K562 (cell line): ENCODE data around the gene ANTKMT. TPM values are rescaled to one million over a fixed set of nuclear protein-coding genes. Genes with fewer than 3 reads are reported as not detected.

ENCODE experiments used
- ARHGAP35 ChIP-seq: fragments of 450-650 bp; IDR thresholded peaks from 2 replicates; pipeline ENCODE4 v1.6.1; 2018; ENCODE audit not compliant: partially characterized antibody
- CBX8 ChIP-seq: fragments of 200-600 bp; sonication (generic); IDR thresholded peaks from 2 replicates; pipeline ENCODE4 v1.6.1; 2012; ENCODE audit warnings: borderline replicate concordance, mixed run types, low read depth, mild to moderate bottlenecking, moderate library complexity, mixed read lengths, low read length, control low read depth, inconsistent platforms; ENCODE audit not compliant: poor library complexity, severe bottlenecking; ENCODE audit errors: extremely low read depth
- ELF4 ChIP-seq: fragments of 450-650 bp; formaldehyde crosslinking; IDR thresholded peaks from 2 replicates; pipeline ENCODE4 v1.4.0; 2022; ENCODE audit warnings: missing genetic modification characterization
- FOSL1 ChIP-seq: fragments of 200-800 bp; sonication (Bioruptor generic); conservative IDR thresholded peaks from 2 replicates; pipeline ENCODE4 v1.6.1; 2016; ENCODE audit warnings: missing genetic modification characterization, missing compliant biosample characterization
- GATAD2B ChIP-seq: fragments of 450-650 bp; IDR thresholded peaks from 2 replicates; pipeline ENCODE4 v1.6.1; 2017; ENCODE audit warnings: mild to moderate bottlenecking, borderline replicate concordance
- MGA ChIP-seq: fragments of 450-650 bp; IDR thresholded peaks from 2 replicates; pipeline ENCODE4 v1.6.1; 2016; ENCODE audit warnings: mild to moderate bottlenecking, moderate library complexity
- PCBP1 ChIP-seq: fragments of 200-400 bp; formaldehyde crosslinking; IDR thresholded peaks from 2 replicates; pipeline ENCODE4 v1.6.1; 2018; ENCODE audit warnings: mild to moderate bottlenecking, low read depth, low read length; ENCODE audit not compliant: poor library complexity, severe bottlenecking
- PRDM10 ChIP-seq: fragments of 450-650 bp; IDR thresholded peaks from 2 replicates; pipeline ENCODE4 v1.6.1; 2018; ENCODE audit not compliant: partially characterized antibody
- PTBP1 ChIP-seq: fragments of 200-400 bp; formaldehyde crosslinking; IDR thresholded peaks from 2 replicates; pipeline ENCODE4 v1.6.1; 2017; ENCODE audit warnings: low read depth, low read length
- TCF7L2 ChIP-seq: fragments of 150-350 bp; IDR thresholded peaks from 2 replicates; pipeline ENCODE4 v1.6.1; 2016; ENCODE audit warnings: low read depth, mild to moderate bottlenecking, low read length, moderate library complexity
- ZC3H11A ChIP-seq: IDR thresholded peaks from 2 replicates; pipeline ENCODE4 v1.6.1; 2012; ENCODE audit warnings: low read depth, low read length, improper control_type of control experiment
- ZNF165 ChIP-seq: fragments of 250-450 bp; sonication (Bioruptor Pico); IDR thresholded peaks from 2 replicates; pipeline ENCODE4 v1.4.0; 2020; ENCODE audit warnings: borderline replicate concordance
- ZNF354B ChIP-seq: fragments of 250-450 bp; sonication (Bioruptor Pico); IDR thresholded peaks from 2 replicates; pipeline ENCODE4 v1.4.0; 2020
- polyA plus RNA-seq, 8 experiments: library from polyadenylated mRNA; depleted of rRNA in 4 of 8; stranded (reverse) in 5 of 8; unstranded in 3 of 8; fragments of >200 nt; fragmentation: Nextera tagmentation in 2 of 8; fragmentation: Illumina TruSeq in 1 of 8; extraction: Ambion mirVana in 2 of 8; extraction: Trizol in 1 of 8; gene quantifications; 2 replicates each; pipeline versions ENCODE4 v1.2.1 to v1.2.3, GENCODE V29; 2011 to 2014; ENCODE audit warnings: inconsistent platforms in 1 of 8, missing spikeins in 1 of 8
- total RNA-seq, 7 experiments: library from RNA; depleted of rRNA in 6 of 7; stranded (reverse); fragments of >200 nt in 6 of 7; fragmentation: Illumina TruSeq in 2 of 7; extraction: Trizol in 2 of 7; gene quantifications; 2 replicates each; pipeline versions ENCODE4 v1.2.1 to v1.2.3, GENCODE V29; 2011 to 2021; ENCODE audit warnings: low replicate concordance in 1 of 7

Gene ANTKMT
- total and polyA plus RNA-seq, 9 of the 15 experiments (the other 6 are each of a cell fraction or from before 2014, with no cell fraction given): 0.58 to 217 (median 19.1) TPM

- TF ChIP-seq ZNF354B (CRISPR knock-in tag) (no peak), ELF4 (CRISPR knock-in tag) (0 out of 2 replicates have a peak, but pooled peaks have one; percentile 16), TCF7L2 (no peak), PCBP1 (no peak), ZC3H11A (no peak), MGA (peak; percentile 63), FOSL1 (tag) (no peak), CBX8 (no peak), PRDM10 (no peak), GATAD2B (peak; percentile 90), ZNF165 (CRISPR knock-in tag) (no peak), ARHGAP35 (no peak), PTBP1 (no peak)
These were observed 36.7 kb upstream of the ANTKMT start, which contains the start of gene JMJD8 (continued) for GRCh38 chr16:684071-684794.
